T-helper 2 cell treated with Interferon-gamma antibody and Interleukin-4, amounts not matched to agents 5 μg/mL and 100 μg/mL, for 36 hours (primary cell): ENCODE results near the gene TMEM223.
"Not testable (repeated sequence)": the region's sequence is repeated elsewhere in the genome, so short reads cannot be mapped to it uniquely, and the experiment has no call there.

Experiments
- DNase-seq: peaks from one replicate; pipeline ENCODE4 v3.0.0; 2021; ENCODE audit warnings: low spot score
- H3K27ac Mint-ChIP-seq: one replicate; pipeline ENCODE4 v1.8.0; 2021; ENCODE audit warnings: mild to moderate bottlenecking, mixed read lengths
- H3K27me3 Mint-ChIP-seq: one replicate; pipeline ENCODE4 v1.8.0; 2021; ENCODE audit warnings: low read depth, mixed read lengths
- H3K36me3 Mint-ChIP-seq: one replicate; pipeline ENCODE4 v1.8.0; 2021; ENCODE audit warnings: low read depth, mixed read lengths
- H3K4me1 Mint-ChIP-seq: one replicate; pipeline ENCODE4 v1.8.0; 2021; ENCODE audit warnings: low read depth, mixed read lengths
- H3K4me3 Mint-ChIP-seq: one replicate; pipeline ENCODE4 v1.8.0; 2022; ENCODE audit warnings: mild to moderate bottlenecking, moderate library complexity, mixed read lengths
- H3K9me3 Mint-ChIP-seq: one replicate; pipeline ENCODE4 v1.8.0; 2021; ENCODE audit warnings: mixed read lengths

The TMEM223 gene

DNA sequence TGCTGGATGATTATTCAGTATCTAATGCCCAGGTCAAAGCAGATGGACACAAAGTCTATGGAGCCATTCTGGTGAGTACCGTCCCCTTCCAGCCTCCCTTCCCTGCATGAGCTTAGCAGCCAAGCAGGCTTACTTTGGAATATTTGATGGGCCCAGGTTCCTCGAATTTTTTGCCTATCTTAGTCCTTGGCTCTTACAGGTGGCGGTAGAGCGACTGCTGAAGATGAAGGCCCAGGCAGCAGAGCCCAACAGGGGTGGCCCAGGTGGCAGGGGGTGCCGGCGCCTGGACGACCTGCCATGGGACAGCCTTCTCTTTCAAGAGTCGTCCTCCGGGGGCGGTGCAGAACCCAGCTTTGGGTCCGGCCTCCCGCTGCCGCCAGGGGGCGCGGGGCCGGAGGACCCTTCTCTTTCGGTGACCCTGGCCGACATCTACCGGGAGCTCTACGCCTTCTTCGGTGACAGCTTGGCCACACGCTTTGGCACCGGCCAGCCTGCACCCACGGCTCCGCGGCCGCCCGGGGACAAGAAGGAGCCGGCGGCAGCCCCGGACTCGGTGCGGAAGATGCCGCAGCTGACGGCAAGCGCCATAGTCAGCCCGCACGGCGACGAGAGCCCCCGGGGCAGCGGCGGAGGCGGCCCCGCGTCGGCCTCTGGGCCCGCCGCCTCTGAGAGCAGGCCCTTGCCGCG is 5.3 kb downstream of the TMEM223 start:
- H3K4me3 Mint-ChIP-seq, result peak overlapping the region; percentile 90
- H3K9me3 Mint-ChIP-seq, result no peaks in the 10 kb centered on the region
- H3K4me1 Mint-ChIP-seq, result peaks cover 34% of the 10 kb centered on the region
- H3K27ac Mint-ChIP-seq, result peak overlapping the region; percentile 83
- no peaks in the 10 kb centered on the region for H3K27me3 Mint-ChIP-seq
- peak; percentile 87 for DNase-seq
- H3K36me3 Mint-ChIP-seq, result peaks cover 27% of the 10 kb centered on the region

DNA sequence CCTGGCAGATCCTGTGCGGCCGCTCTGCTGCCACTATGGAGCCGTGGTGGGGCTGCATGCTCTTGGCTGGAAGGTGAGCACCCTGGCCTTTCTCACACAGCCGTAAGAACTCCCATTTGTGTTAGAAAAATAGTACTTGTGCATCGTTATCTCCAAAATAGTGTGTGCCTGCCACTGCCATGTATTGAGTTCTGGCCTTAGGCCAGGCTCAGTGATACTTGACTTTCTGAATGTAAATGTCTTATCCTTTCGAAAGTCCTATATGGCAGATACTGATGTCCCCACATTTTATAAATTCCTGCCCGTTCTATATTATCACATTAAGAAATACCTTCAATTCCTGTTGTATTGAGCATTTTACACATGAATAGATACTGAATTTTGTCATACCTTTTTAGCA is 9.1 kb downstream of the TMEM223 start:
- no peak for DNase-seq
- no peaks in the 10 kb centered on the region for H3K9me3 Mint-ChIP-seq
- H3K4me1 Mint-ChIP-seq, result peaks cover 14% of the 10 kb centered on the region
- no peak overlapping the region for H3K4me3 Mint-ChIP-seq
- H3K36me3 Mint-ChIP-seq, result peaks cover 18% of the 10 kb centered on the region
- no peak overlapping the region for H3K27ac Mint-ChIP-seq
- H3K27me3 Mint-ChIP-seq, result no peaks in the 10 kb centered on the region

DNA sequence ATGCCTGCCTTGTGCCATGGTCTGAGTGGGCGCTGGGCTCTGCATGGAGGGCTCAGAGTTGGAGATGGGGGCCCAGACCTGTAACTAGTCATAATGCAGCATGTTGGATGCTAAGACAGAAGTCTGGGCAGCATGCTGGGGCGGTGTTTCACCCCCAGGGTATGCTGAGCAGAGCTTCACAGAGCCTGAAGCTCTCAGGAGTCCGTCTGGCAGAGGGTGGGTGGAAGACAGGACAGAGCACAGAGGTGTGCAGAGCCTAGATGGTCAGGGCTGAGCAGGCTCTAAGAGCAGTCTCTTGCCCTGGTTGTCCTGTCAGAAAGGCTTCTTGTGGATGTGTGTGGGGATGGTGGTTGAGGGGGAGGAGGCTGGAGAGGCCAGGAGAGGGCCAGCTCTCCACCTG is 13.4 kb downstream of the TMEM223 start:
- no peak overlapping the region for H3K4me3 Mint-ChIP-seq
- peak overlapping the region; percentile 41 for H3K27ac Mint-ChIP-seq
- H3K4me1 Mint-ChIP-seq, result peaks cover 11% of the 10 kb centered on the region
- H3K27me3 Mint-ChIP-seq, result no peaks in the 10 kb centered on the region
- H3K9me3 Mint-ChIP-seq, result no peaks in the 10 kb centered on the region
- H3K36me3 Mint-ChIP-seq, result peaks cover 22% of the 10 kb centered on the region
- DNase-seq, result no peak

DNA sequence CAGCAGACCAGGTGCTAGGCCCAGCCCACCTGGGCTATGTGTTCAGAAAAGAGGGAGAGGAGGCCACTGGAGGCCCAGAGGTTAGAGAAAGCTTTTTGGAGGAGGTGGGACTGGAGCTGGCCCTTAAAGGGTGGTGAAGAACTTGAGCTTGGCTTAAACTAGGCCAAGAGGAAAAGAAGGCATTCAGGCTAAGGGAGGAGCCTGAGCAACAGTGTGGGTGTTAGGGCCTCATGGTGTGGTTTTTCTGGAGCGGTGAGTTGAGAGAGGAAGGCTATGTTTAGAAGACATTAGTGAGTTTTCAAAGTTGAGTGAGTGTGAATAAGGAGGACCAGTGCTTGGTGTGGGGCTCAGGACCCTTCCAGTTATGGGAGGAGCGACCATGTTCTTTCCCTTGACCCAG is 14.4 kb downstream of the TMEM223 start:
- Mint-ChIP-seq H3K36me3 (peaks cover 22% of the 10 kb centered on the region), H3K9me3 (no peaks in the 10 kb centered on the region), H3K4me1 (peaks cover 11% of the 10 kb centered on the region), H3K27me3 (no peaks in the 10 kb centered on the region), H3K27ac (peak overlapping the region; percentile 46), H3K4me3 (no peak overlapping the region)
- DNase-seq, result no peak

DNA sequence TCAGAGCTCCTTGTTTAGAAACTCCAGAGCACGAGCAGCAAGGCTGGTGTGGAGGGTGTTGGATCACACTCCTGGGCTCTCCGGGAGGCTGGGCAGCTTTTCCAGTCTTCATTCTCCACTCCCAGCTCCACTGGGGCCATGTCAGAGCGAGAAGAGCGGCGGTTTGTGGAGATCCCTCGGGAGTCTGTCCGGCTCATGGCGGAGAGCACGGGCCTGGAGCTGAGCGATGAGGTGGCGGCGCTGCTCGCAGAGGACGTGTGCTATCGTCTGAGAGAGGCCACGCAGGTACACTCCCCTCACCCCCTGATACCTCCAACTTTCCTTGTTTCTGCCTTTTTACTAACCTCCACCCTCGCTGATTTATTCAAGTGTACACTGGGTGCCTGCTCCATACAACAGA is 16.2 kb downstream of the TMEM223 start:
- H3K36me3 Mint-ChIP-seq, result peaks cover 22% of the 10 kb centered on the region
- no peaks in the 10 kb centered on the region for H3K9me3 Mint-ChIP-seq
- no peak overlapping the region for H3K4me3 Mint-ChIP-seq
- DNase-seq, result no peak
- no peak overlapping the region for H3K27ac Mint-ChIP-seq
- peaks cover 19% of the 10 kb centered on the region for H3K4me1 Mint-ChIP-seq
- H3K27me3 Mint-ChIP-seq, result no peaks in the 10 kb centered on the region

DNA sequence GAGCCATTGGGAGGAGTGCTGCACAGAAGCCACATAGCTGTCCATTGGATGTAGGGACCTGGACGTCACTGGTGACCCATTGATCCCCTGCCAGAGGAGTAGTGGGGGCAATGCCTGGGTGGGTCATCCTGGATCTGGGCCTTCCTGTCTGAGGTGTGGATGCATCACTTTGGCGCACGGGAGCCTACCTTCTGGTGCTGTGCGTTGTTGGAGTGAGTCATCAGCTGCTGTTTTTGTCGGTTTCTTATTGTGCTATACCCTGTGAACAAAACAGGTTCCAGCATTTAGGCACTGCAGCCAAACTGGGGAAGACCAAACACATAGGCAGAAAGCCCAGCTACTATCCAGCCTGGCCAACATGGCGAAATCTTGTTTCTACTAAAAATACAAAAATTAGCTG is 17.4 kb downstream of the TMEM223 start:
- no peak overlapping the region for H3K4me3 Mint-ChIP-seq
- peaks cover 30% of the 10 kb centered on the region for H3K4me1 Mint-ChIP-seq
- no peaks in the 10 kb centered on the region for H3K9me3 Mint-ChIP-seq
- H3K27ac Mint-ChIP-seq, result no peak overlapping the region
- no peaks in the 10 kb centered on the region for H3K27me3 Mint-ChIP-seq
- H3K36me3 Mint-ChIP-seq, result peaks cover 26% of the 10 kb centered on the region
- DNase-seq, result no peak

DNA sequence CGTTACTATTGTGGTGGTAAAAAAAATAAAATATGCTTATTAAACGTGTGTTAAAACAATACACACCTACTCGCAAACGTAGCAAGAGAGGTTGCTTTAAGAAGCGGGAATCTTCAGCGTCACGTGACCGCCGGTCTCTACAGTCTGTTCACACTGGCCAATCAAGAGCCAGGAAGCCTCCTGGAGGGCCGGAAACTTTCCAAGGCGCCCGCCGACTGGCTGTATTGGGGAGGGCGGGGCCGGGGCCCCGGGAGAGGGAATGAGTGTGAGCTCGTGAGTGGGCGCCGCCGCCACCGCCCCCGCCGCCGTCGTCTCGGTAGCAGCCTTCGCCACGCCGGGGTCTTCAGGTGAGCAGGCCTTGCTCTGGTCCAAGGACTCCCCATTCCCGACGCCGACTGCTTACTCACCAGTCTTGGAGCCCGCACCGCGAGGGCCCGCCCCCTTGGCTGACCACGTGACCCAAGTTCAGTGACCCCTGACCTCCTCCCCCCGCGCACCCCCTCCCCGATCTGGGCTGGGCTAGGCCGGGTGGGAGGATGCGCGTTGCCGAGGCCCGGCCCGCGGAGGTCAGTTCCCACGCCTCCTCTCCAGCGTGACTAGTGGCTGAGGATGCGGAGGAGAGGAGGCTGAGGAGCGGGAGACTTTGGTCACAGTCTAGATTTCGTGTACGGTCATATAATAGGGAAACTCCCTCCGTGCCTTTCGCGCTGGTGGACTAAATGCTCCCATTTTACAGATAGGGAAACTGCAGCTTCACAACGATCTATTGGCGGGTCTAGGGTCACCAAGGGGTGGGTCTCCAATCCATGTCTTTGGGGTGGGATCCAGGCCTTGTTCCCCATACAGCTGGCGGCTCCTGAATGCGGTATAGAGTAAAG is 20.4 kb downstream of the TMEM223 start, which contains the start of gene TAF6L:
TSS of gene TAF6L (plus strand) at position 253 of the 878 bp plus-strand sequence. CDS start 4,388 bp downstream, outside the sequence.
- peaks cover 15% of the 10 kb centered on the region for H3K36me3 Mint-ChIP-seq
- H3K27ac Mint-ChIP-seq, result peak within 1 kb of the TSS; percentile 94
- H3K9me3 Mint-ChIP-seq, result no peaks in the 10 kb centered on the region
- peak; percentile 96 for DNase-seq
- peak within 1 kb of the TSS; percentile 92 for H3K4me3 Mint-ChIP-seq
- H3K27me3 Mint-ChIP-seq, result no peaks in the 10 kb centered on the region
- H3K4me1 Mint-ChIP-seq, result peaks cover 22% of the 10 kb centered on the region

DNA sequence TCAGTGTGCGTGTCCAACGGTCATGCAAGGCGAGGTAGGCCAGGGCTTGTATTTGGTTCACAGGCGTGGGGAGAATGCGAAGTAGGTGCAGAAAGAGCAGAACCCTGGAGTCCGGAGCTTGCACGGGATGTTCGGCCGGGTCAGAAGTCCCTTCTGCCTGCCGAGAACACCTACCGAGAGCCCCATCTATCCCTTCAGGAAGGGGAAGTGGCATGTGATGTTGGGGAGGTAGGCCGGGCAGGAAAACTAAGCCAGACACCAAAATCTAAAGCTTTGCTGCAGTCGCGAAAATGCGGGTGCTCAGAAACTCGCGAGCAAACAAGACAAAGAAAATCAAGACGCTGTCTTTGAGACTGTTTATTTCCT is 21.0 kb downstream of the TMEM223 start:
- Mint-ChIP-seq H3K27me3 (no peaks in the 10 kb centered on the region), H3K27ac (peak overlapping the region; percentile 94), H3K4me3 (peak overlapping the region; percentile 92), H3K9me3 (no peaks in the 10 kb centered on the region), H3K4me1 (peaks cover 22% of the 10 kb centered on the region), H3K36me3 (peaks cover 12% of the 10 kb centered on the region)
- DNase-seq, result no peak

DNA sequence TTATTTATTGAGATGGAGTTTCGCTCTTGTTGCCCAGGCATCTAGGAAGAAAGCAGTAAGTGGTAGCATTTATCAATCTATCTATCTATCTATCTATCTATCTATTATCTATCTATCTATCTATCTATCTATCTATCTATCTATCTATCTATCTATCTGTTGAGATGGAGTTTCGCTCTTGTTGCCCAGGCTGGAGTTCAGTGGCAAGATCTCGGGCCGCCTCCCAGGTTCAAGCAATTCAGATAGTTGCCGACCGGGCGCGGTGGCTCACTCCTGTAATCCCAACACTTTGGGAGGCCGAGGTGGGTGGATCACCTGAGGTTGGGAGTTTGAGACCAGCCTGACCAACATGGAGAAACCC is 31.0 kb downstream of the TMEM223 start:
- not testable (repeated sequence) for H3K27me3 Mint-ChIP-seq, H3K9me3 Mint-ChIP-seq, DNase-seq
- Mint-ChIP-seq H3K4me1 (peaks cover 13% of the 10 kb centered on the region), H3K36me3 (peaks cover 17% of the 10 kb centered on the region), H3K27ac (peak overlapping the region; percentile 62), H3K4me3 (peak overlapping the region; percentile 94)

DNA sequence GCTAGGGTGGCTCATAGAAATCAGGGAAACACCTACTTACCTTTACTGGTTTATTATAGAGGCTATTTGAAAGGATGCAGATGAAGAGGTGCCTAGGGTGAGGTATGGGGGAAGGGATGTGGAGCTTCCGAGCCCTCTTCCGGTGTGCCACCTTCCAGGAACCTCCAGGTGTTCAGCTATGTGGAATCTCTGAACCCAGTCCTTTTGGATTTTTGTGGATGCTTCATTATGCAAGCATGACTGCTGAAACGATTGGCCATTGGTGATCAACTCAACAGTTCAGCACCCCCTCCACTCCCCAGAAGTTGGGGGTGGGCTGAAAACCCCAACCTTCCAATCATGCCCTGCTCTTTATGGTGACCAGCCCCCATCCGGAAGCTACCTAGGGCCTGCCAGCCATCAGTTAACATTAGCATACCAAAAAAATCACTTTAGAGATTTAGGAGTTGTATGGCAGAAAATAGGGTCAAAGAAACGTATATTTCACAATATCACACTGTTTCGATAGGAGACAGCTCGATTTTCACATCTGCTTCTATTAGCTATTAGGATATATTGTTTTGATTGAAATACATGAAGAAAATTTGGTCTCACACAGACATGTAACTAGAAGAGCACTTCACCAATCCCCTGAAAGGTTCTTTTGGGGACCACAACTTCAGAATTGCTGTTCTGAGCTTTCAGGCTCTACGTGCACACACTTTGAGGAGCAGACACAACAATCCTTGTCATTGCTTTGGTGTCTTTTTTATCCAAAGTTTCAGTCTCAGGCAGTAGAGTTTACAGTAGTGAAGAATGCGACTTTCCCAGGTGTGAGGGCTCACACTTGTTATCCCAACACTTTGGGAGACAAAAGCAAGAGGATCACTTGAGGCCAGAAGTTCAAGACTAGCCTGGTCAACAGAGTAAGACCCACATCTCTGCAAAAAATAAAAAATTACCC is 33.7 kb downstream of the TMEM223 start:
- Mint-ChIP-seq H3K4me3 (no peak overlapping the region), H3K27me3 (no peaks in the 10 kb centered on the region), H3K27ac (no peak overlapping the region), H3K9me3 (no peaks in the 10 kb centered on the region), H3K4me1 (peaks cover 14% of the 10 kb centered on the region), H3K36me3 (peaks cover 5% of the 10 kb centered on the region)
- no peak for DNase-seq

DNA sequence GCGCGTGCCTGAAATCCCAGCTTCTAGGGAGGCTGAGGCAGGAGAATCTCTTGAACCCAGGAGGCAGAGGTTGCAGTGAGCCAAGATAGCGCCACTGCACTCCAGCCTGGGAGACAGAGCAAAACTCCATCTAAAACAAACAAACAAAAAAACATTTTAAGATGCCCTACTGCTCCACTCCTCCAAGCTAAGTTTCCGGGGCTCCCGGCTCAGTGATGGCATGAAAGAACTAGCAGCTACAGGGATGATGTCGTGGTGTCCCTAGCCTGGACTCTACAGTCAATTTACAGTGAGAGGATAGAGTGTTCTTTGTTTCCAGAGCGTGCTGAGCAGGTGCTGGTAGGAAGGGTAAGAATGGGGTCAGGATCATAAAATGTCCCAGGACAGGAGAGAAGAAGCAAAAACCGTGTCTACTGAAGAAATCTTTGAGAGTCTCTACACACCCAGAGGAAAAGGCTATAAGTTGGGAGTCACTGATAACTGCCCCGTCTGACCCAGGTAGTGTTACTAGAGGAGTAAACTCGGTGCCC is 36.7 kb downstream of the TMEM223 start:
- Mint-ChIP-seq H3K27ac (peak overlapping the region; percentile 39), H3K4me3 (peak overlapping the region; percentile 44), H3K36me3 (peaks cover 9% of the 10 kb centered on the region), H3K9me3 (no peaks in the 10 kb centered on the region), H3K4me1 (peaks cover 11% of the 10 kb centered on the region), H3K27me3 (no peaks in the 10 kb centered on the region)
- DNase-seq, result no peak

DNA sequence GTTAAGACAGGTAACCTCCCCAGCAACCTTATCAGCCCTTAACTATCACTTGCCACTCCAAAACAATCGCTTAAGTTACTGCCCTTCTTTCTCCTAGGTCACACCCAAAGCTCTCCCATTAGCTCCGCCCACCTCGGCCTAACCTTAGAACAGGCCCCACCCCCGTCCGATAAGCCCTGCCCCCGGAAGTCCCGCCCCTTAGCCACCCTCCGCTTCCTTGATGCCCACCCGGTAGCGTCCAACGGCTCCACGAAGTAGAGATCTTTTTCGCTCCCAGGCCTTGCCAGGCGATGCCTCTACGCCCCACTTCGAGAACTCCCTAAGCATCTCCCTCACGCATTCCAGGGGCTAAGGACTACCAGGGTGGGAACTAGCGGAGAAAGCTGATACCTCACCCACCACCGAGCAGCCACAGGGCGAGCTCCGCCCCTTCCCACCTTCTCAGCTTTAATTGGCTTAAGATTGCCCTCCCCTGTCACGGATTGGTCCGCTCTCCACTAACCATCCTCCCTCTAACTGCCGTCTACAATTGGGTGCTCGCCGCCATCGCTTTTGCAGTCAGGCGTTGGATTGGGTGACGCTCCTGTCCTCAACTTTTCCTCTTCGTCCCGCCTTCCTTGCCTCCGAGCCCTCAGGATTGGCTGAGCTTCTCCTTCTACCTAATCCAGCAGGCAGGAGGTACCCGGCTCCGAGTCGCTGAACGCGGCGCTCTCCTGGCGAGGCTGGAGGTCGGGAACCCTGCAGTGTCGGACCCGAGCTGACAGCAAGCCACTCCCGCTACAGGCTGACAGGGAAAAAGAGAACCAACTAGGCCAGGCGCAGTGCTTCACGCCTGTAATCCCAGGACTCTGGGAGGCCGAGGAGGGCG is 37.8 kb downstream of the TMEM223 start, which contains the start of gene ZBTB3:
TSS of gene ZBTB3 (minus strand) at position 425 of the 868 bp plus-strand sequence. CDS start 496 bp downstream, outside the sequence.
- Mint-ChIP-seq H3K4me3 (peak within 1 kb of the TSS; percentile 95), H3K36me3 (peaks cover 12% of the 10 kb centered on the region), H3K9me3 (no peaks in the 10 kb centered on the region), H3K27me3 (no peaks in the 10 kb centered on the region), H3K27ac (peak within 1 kb of the TSS; percentile 95), H3K4me1 (peaks cover 11% of the 10 kb centered on the region)
- DNase-seq, result peak; percentile 96
